ENCODE data around the gene CROCC2. TPM values are rescaled to one million over a fixed set of nuclear protein-coding genes. Genes with fewer than 3 reads are reported as not detected.

The CROCC2 gene
- total and polyA plus RNA-seq, 12 donors = 0.07 to 0.65 (median 0.28) TPM; not detected in 6

- Histone ChIP-seq H3K9me3 (replicated peaks in 1 of 3) (peaks cover 0 to 4% (median 0%) of the 10 kb centered on the region in 3 donors), H3K27ac (no peak overlapping the region), H3K27me3 (no peaks in the 10 kb centered on the region), H3K36me3 (replicated peaks in 1 of 2) (no peaks in the 10 kb centered on the region), H3K4me1 (replicated peaks in 1 of 2) (peaks cover 0 to 12% of the 10 kb centered on the region in 2 donors), H3K4me3 (no peak overlapping the region)
- TF ChIP-seq POLR2A (IDR thresholded peaks at IDR 0.05) = no peak
- TF ChIP-seq CTCF (IDR thresholded peaks at IDR 0.05) = no peak
- intact Hi-C loops (cut with DNase I) = loop anchor here in 1 of 2 donors (10.0 kb wide), 1 partner anchor 131 kb away; no protein-coding TSS in a partner anchor
- DNase-seq = peak in 5 of 7 donors; percentile 0 to 16 (median 12)
- 85 to 95% (median 89%) methylated on average over 6 to 20 of the region's 20 CpGs for whole genome bisulfite sequencing, 4 donors
Measured at GRCh38 chr2:240985881-240986786, 80.0 kb downstream of the CROCC2 start.

- WGBS, 4 donors = 26 to 59% (median 55%) methylated on average over 2 to 11 of the region's 11 CpGs
- Histone ChIP-seq H3K4me1 (replicated peaks in 1 of 2) (peaks cover 3 to 19% of the 10 kb centered on the region in 2 donors), H3K4me3 (no peak overlapping the region), H3K27me3 (no peaks in the 10 kb centered on the region), H3K36me3 (replicated peaks in 1 of 2) (no peaks in the 10 kb centered on the region), H3K27ac (no peak overlapping the region), H3K9me3 (replicated peaks in 1 of 3) (peaks cover 0 to 4% (median 0%) of the 10 kb centered on the region in 3 donors)
- intact Hi-C loops (cut with DNase I) = loop anchor here in 1 of 2 donors (10.0 kb wide), 1 partner anchor 132 kb away; no protein-coding TSS in a partner anchor
- peak in 6 of 7 donors; percentile 8 to 30 (median 21) for DNase-seq
- TF ChIP-seq POLR2A (IDR thresholded peaks at IDR 0.05) = no peak
- no peak for TF ChIP-seq CTCF (IDR thresholded peaks at IDR 0.05)
Measured at GRCh38 chr2:240986787-240987411, 80.8 kb downstream of the CROCC2 start.

GRCh38 chr2:240987588-240987987 is 81.5 kb downstream of the CROCC2 start:
- DNase-seq = peak in 4 of 7 donors; percentile 6 to 12 (median 10)
- H3K9me3 ChIP-seq (replicated peaks in 1 of 3) = peaks cover 0 to 4% (median 0%) of the 10 kb centered on the region in 3 donors
- peaks cover 5 to 24% of the 10 kb centered on the region in 2 donors for H3K4me1 ChIP-seq (replicated peaks in 1 of 2)
- H3K36me3 ChIP-seq (replicated peaks in 1 of 2) = no peaks in the 10 kb centered on the region
- 75 to 90% (median 84%) methylated on average over 2 to 6 of the region's 6 CpGs for WGBS, 4 donors
- H3K27me3 ChIP-seq = no peaks in the 10 kb centered on the region
- peak overlapping the region in 1 of 5 donors; percentile 17 for H3K27ac ChIP-seq
- TF ChIP-seq POLR2A (IDR thresholded peaks at IDR 0.05) = no peak
- no peak for TF ChIP-seq CTCF (IDR thresholded peaks at IDR 0.05)
- H3K4me3 ChIP-seq = no peak overlapping the region
- intact Hi-C loops (cut with DNase I) = loop anchor here in 1 of 2 donors (10.0 kb wide), 1 partner anchor 133 kb away; no protein-coding TSS in a partner anchor

- no peak for TF ChIP-seq POLR2A (IDR thresholded peaks at IDR 0.05)
- TF ChIP-seq CTCF (IDR thresholded peaks at IDR 0.05) = no peak
- Histone ChIP-seq H3K27me3 (no peaks in the 10 kb centered on the region), H3K9me3 (replicated peaks in 1 of 3) (peaks cover 0 to 4% (median 0%) of the 10 kb centered on the region in 3 donors), H3K4me3 (no peak overlapping the region), H3K27ac (peak overlapping the region in 1 of 5 donors; percentile 17), H3K4me1 (replicated peaks in 1 of 2) (peaks cover 5 to 24% of the 10 kb centered on the region in 2 donors), H3K36me3 (replicated peaks in 1 of 2) (no peaks in the 10 kb centered on the region)
- intact Hi-C loops (cut with DNase I) = loop anchor here in 1 of 2 donors (10.0 kb wide), 1 partner anchor 133 kb away; no protein-coding TSS in a partner anchor
- WGBS, 4 donors = 91 to 100% (median 96%) methylated on average over 3 of the region's 3 CpGs
- peak in 3 of 7 donors; percentile 15 to 22 (median 19) for DNase-seq
Measured at GRCh38 chr2:240988146-240988545, 82.0 kb downstream of the CROCC2 start.
